ENCODE measurements around the gene HRH4.
A peak's percentile ranks its signal among the peaks of the same experiment; 100 is the strongest.

HRH4 gene

DNA sequence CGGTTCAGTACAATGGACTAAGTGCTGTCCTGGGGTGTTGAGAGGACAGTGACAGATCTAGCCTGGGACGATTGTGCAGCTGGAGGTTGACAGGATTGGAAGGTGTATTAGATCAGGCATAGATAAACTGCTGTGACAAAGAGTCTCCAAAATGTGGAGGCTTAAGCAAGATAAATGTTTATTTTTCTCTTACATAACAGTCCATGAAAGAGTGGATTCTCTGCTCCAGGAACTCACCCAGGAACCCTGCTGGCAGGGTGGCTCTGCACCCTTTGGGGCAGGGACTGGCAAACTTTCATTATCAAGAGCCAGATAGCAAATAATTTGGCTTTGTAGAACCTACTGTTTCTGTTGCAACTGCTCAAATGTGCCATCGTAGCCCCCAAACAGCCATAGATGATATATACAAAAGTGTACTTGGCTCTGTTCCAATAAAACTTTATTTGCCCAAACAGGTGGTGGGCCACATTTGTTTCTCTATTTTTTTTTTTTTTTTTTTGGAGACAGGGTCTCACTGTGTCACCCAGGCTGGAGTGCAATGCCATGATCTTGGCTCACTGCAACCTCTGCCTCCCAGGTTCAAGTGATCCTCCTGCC lies 9.7 kb downstream of the HRH4 start:
- no peak for DNase-seq

DNA sequence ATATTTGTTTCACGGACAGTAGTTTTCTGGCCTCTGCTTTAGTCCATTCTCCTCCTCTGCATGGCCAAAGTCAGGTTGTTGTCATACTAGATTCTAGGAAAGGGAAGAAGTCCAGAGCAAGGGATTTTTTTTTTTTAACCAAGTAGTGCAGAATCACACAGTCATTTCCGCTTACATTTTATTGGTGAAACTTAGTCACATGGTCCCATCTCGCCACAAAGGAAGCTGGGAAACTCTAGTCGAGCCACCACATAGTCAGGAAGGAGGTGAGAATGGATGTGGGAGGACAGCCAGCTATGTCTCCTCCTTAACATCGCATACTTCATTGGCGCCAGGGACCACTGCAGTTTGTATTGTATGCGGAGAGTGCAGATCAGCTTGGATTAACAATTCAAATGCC lies 10.4 kb downstream of the HRH4 start:
- no peak for DNase-seq

DNA sequence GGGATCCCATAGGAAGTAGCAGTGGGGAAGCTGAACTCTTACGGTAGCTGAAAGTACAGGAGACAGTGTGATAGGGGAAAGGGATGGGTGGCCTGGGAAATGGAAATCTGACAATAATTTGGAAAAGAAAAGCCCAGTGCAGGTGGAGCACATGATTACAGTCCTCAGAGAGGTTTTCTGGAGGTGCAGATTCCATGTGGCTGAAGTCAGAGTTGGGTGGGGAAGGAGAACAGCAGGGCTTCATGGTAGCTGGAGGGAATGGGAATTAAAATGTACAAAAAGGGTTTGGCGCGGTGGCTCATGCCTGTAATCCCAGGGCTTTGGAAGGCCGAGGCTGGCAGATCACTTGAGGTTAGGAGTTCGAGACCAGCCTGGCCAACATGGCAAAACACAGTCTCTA lies 12.2 kb downstream of the HRH4 start:
- DNase-seq: no peak

DNA sequence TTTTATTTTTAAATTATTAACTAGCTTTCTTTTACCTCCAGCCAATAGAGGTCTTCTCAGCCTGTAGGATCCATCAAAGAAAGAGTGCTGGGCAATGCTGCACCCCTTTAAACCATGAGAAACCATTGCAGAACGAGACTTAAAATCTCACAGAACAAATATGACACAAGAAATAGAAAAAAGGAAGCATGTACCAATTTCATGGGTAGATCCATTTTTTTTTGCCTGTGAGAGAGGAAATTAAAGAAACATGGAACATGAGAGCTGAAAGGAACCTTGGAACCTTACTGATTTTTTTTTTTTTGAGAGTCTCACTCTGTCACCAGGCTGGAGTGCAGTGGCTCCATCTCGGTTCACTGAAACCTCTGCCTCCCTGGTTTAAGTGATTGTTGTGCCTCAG lies 14.0 kb downstream of the HRH4 start:
- no peak for DNase-seq

DNA sequence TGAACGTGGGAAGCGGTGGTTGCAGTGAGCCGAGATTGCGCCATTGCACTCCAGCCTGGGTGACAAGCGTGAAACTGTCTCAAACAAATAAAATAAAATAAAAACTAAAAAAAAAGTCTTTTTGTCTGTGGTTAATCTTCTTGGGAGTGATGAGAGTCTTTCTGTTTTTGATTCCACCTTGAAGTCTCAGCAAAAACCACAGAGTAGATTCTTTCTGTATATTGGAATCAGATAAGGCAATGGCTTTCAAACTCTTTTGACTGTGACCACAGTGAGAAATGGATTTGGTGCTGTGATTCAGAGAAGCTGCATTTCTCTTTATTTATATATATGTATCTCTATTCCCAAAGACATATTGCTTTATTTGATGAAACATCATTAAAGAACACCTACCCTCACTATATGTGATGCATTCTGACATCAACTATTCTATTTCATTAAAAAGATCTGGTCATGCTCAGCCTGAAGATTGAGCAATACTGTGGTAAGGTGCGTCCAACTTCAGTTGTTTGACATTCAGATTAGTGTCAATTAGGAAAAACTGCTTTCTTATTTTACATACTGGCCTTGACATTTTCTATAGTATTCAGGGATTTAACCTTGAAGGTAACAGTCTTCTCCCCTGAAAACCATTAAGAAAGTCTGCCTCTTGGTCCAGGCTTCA lies 15.6 kb downstream of the HRH4 start:
- no peak for DNase-seq

DNA sequence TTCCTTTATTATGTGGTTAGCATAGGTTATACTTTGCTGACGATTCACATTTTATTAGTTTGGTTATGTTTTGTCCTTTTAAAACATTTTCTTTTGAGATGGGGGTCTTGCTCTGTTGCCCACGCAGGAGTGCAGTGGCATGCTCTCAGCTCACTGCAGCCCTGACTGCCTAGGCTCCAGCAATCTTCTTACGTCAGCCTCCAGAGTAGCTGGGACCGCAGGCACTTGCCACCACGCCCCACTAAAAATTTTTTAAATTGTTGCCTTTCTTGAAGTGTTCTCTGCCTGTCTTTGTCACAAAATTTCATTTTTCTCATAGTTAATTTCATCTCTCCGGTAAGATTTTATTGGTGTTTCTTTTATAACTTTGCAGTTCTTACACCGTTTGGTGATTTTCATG lies 18.9 kb downstream of the HRH4 start:
- DNase-seq: no peak

DNA sequence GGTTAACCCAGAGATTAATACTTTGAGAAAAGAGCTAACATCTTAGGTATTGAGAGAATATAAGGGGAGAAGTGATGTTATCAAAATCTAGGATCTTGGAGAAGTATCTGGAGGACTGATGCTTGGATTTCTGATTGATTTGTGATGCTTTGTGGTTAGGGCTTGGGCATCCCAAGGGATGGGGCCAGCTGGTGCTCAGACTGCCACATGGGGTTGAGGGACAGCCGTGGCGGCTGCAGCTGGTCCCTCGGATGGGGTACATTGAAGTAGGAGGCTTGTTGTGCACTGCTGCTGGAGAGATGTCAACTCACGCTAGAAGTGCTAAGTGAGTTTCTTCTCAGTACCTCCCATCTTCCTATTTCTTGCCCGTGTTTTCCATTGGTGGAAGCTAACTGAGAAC lies 22.4 kb downstream of the HRH4 start:
- DNase-seq: no peak

DNA sequence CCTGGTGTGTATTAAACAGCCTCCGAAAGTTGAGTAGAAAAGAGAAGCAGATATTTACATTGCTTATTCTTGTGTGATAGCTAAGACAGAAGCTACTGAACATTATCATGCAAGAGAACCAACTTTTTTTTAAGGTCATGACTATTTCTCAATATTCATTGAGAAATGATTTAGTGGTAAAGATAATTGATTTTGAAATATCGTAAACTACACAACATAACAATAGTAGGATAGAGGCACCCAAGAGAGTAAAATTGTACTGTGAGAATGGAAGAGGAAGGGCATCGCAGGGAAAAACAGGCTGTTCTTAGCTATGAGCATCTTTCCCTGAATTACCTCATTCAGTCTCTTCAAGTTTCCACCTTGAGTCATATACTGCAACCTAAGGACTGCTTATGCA lies 25.2 kb downstream of the HRH4 start:
- DNase-seq: no peak

DNA sequence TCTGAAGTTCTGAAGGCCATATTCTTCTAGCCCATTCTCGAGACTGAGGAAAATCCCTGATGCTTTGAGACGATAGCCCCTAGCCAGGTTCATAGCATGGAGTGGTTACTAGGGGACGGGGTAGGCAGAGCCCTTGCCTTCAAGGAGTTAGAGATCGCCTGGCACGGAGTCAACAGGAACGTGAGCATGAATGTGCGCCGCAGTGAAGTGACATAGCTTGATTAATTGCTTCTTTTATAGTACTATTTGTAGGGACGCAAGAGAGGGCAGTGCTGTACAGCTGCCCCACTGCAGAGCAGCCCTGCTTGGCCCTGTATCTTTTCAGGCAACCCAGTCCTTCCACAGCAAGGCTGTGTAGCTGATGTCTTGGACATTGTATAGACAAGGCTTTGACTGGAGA lies 26.2 kb downstream of the HRH4 start:
- no peak for DNase-seq

DNA sequence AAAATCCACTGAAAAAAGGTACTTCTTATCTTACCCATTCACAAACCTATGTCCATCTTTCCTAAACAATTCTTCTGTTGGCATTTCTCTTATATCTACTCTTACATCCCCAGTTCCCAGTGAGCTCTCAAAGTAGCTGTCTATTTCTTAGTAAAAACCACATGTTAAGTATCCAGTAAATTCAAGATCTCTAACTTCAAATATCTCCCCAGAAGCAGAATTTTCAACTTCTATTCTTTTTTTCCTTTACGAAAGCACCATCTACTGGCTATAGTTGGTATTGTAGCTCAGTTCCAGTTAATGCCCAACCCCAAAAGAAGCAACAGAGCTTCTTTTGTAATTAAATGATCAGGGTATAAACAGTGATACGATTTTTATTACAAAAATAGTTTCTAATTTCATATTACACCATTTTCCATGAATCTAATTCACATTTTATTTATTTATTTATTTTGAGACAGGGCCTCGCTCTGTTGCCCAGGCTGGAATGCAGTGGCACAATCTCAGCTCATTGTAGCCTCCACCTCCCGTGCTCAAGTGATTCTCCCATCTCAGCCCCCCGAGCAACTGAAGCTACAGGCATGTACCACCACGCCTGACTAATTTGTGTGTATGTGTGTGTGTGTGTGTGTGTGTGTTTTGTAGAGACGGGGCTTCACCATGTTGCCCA lies 28.5 kb downstream of the HRH4 start:
- peak; percentile 68 for DNase-seq

DNA sequence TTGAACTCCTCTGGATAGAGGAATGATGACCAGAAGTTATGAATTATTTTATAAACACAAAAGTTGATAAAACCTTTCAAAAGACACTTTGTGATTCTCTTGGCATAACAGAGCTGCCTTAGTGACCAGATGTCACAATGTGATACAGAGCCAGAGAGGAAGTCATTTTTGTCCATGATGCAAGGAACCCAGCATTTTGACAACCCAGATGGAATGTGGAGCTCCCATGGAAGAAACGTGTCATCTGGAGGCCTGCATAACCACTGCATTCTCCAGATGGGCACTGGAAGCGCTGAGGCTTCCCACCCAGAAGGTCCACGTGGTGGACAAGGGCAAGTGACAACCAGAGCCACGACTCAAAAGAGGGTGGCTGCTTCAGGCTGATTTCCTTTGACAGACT lies 30.1 kb downstream of the HRH4 start:
- no peak for DNase-seq

DNA sequence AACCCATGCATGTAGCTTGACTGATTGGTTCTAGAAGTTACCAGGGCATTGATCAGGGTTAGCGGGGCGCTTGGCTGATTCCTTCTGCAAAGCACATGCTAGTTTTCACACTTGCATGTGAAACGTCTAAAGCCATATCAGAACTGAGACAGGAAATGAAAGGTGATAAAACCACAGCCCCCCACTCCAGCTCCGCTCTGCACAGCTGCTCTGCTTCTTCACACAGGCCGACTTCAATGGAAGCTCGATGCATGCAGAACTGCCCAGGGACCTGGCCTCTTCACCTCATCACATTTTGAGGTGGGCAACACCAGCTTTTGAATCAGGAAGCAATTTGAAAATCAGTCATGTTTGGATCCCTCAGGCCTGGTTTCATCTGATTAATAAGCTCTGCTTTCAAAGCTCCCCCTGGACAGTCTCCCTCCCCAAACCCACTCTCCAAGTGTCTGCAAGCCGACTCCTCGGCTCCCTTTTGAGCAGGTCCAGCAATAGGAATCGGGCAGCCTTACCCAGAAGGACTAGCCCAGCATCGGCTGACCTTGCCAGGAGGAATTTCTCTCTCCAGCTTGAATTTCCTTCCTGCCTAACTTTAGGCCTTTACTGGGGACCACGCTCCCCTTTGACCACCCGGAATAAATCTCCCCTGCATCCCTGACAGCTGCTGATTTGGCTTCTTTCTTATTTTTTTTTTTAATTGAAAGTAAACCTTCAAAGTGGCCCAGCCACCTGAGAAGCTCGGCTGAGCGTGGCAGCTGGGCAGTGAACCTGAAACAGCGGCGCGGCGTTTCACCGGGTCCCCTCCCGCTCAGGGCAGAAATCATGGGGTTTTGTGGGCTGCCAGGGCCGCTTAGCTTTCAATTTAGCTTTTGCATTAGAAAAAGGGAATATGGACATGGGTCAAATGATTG lies 31.7 kb downstream of the HRH4 start:
- no peak for DNase-seq

DNA sequence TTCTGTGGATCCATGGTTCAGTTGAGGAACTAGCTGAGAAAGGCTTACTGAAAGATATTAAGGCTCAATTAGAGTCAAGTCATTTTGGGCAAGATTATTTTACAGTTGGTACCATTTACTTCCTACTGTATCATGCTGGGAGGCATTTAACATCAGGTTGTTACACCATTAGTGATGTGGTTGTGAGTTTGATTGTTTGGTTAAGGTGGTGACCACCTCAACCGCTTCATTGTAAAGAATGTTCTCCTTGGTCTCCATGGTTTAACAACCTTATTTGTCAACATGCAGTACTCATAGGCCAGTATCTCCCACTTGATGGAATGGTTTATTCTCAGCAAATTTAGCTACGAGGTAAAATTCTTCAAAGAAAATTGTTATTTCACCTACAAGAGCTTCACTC lies 34.1 kb downstream of the HRH4 start:
- no peak for DNase-seq

DNA sequence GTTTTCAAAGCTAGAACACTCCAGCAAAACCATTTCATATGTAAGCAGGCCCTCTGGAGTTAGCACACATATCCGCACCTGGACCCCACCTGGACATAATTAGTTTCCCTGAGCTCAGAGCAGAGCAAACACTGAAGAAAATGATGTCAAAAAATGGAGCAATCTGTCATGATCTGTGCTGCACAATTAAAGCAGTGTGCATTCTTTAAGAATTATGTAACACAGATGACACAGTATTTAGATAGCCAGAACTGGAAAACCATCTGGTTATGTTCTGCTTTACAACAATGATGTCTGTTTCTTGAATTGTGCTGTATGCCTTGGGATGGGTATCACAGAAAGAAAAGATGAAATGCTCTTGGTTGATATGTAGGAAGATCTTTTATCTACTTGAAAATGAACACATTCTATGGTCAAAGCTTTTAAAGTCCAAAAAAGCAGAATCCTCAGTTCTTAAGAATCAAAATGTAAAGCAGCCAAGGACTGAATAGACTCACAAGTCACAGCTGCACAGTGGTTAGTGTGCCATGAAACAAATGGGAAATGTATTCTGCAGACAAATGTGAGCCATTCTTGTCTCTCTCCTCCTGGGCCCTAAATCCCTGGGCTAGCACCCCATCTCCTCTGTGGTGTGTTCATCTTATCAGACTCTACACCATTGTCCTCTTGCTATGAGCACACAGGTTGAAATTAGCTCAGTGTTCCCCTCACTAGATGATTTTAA lies 36.8 kb downstream of the HRH4 start:
- no peak for DNase-seq

DNA sequence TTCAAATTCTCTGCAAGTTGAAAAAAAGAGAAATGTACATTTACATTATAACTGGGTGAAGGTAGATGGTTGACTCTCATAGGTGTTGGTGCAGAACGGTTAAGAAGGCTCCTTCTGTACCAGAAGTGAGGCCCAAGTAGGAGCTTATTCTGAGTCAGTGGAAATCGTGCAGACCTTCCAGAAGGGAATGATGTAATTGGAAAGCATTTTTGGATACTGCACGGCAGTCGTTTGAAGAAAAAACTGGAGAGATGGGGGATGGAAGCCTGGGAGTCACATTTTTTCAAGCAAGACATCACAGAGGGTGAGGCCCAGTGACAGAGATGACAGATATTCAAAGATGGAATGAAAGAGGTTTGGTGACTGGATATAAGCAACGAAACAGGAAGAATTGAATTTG lies 39.4 kb downstream of the HRH4 start:
- no peak for DNase-seq

DNA sequence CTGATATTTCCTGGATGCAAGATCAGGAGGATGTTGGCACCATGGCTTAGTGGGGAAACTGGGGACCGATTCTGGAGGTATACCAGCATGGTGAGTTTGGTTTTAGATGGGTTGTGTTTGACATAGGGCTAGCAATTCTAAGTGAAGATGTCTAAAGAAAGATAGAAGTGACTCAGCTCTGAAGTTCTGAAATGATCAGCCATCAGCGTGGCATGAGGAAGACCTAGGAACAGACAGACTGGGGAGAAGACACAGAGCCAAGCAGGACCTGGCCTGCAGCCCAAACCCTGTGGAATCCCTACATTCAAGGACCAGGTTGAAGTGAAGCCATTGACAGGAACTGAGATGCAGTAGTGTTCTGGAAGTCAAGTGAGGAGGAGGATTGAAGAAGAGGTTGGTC lies 39.8 kb downstream of the HRH4 start:
- DNase-seq: no peak

DNA sequence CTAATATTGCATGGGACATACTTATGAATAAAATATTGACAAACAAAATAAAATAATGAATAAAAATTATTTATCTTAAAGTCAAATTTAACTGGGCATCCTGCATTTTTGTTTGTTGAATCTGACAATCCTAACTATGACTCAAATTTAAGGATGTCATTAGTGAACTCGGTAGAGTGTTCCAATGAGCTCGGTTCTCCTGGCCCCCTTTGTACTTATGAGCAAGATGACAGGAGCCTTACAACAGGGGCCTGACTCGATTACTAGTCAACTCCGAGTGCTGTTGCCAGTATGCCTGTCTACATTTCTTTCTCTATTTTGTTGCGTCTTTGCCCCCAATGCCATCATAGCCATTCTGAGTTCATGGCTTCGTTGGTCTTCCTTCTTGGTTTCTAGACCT lies 40.3 kb downstream of the HRH4 start:
- no peak for DNase-seq

DNA sequence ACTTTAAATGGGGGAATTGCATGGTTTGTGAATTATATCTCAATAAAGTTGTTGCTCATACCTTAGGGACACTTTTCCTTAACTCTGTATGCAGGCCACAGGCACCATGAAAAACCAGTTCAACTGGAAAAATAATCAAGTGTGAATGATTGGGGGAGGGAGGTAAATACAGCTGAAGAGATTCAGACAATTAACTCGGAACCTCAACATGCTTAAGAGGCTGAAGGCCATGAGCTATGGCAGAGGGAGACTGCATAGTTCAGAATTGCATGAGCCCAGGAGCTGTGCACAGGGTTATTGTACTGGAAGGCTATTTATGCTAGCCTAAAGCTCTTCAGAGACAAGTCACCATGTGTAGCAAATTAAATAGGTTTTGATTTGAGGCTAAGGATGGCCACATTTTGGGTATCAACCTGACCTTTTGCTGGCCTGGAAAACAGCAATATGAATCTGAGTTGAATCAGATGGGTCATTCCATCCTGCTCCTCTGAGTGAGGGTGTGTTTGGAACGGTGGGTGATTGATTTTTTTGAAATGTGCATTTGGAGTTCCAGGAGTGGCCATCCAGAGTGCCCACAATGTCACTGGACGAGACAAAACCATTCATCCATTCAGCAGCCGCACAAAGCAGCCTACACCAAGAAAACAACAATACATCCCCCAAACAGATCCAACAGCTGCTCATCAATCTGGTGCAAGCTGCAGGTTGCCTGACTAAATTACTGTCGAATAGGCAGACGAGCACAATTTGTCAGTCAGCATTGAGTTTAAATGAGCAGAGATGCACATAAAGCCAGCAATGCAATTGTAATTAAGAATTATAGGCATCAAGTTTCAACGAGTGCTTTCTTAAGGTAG lies 42.5 kb downstream of the HRH4 start:
- no peak for DNase-seq

DNA sequence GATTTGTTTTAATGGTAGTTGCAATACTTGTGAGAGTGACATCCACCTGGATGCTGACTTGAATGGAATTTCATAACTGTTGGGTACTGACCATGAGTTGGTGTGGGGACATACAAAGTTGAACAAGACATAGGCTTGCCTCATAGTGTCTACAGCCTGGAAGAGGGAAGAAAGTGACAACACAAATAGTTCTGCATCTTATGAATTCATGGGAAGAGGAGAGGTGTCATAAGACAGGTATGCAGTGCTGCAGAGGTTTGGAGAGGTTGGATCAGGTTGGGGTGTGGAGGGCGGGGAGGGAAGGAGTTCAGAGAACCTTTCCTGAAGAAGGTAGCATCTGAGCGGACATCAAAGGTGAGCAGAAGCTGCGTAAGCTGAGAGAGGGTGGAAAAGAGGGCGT lies 44.0 kb downstream of the HRH4 start:
- no peak for DNase-seq

DNA sequence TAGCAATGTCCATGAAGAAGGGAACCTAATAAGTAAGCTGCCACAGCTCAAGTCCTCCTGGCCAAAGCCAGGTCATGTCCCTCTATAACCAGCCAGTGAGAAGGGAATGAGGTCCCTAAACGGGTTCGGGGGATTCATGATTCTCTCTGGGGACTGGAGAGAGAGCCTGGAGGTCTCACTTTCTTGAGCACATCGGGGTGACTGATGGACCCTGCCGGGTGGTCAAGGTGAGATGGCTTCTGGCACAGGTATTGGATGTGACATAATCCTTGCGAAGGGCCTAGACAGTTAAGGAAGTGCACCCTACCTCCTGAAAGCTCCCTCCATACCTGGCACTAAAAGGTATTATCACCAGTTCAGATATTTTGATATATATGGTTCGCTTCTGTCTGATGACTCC lies 45.7 kb downstream of the HRH4 start:
- no peak for DNase-seq

DNA sequence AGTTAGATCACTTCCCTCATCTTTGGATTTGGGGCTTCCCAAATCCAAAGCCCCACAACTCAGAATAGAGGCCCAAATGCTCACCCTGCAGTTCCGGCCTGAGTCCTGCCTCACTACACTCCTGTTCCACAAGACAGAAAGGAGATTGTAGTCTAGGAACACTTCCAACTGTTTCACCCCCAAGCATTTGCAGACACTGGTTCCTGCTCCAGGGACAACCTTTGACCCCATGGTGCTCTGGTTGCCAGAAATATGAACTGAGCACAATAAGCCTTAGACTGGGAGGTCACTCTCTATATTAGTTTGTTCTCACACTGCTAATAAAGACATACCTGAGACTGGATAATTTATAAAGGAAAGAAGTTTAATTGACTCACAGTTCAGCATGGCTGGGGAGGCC lies 49.0 kb downstream of the HRH4 start:
- DNase-seq: no peak

DNA sequence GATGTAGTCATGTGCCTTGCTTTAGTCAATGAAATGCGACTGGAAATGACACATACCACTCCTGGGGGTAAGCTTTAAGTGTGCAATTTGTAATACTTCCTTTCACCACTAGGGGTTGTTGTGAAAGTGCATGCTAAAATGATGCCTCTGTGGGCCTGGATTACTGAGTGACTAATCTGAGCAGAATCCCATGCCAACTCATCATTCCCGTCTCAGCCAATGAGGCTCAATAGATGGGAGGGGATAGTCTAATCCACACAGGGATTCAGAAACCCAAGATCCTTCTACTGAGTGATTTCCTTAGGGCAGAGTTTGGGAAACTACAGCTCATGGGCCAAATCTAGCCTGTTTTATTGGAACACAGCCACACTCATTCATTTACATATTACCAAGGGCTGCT lies 54.0 kb downstream of the HRH4 start:
- DNase-seq: no peak

Data from midbrain (tissue), 1 donor.